ENCODE results near the gene CST3. TPM values are rescaled to one million over a fixed set of nuclear protein-coding genes. Genes with fewer than 3 reads are reported as not detected.

CST3 gene
- total RNA-seq, 1 experiment from 2014 or later, result 82.7 TPM

DNA sequence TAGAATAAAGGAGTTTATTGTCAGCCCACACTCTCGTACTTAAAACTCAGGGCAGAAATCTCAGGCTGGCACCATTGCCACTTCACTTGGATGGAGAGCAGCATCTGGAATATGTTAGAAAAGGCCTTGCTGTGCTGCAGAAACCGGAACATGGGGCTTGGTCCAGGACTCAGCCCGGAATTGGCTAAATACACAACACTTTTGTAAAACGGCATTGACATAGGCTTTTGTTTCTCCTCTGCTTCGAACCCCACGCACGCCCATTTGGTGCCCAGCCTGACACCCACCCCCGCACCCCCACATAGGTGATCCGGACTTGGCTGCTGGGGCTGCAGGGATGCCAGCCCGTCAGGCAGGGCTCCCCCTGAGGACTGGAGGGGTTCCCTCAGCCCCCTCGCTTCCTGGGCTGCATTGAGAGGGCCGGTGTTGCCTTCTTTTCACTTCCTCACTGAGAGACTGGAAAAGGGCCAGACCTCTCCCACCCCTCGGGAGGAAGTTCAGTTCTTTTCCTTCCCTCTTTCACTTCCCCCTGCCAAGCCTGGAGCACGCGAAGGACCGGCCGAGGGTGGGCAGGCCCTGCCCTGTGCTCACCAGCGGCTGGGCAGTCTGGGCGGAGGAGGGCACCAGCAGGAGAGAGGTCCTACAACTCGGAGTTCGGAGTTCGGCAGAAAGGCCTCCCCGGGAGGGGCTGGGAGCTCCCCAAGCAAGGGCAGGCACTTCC lies 17.9 kb upstream of the CST3 start:
- Histone ChIP-seq H3K4me3 (ENCODE audit: low read depth, low read length, poor library complexity, severe bottlenecking) (no peak overlapping the region), H3K36me3 (ENCODE audit: insufficient read depth, low read length, poor library complexity, severe bottlenecking) (no peaks in the 10 kb centered on the region), H3K4me1 (ENCODE audit: insufficient read depth, low read length, poor library complexity, severe bottlenecking) (no peaks in the 10 kb centered on the region), H3K27me3 (replicated peaks; ENCODE audit: insufficient read depth, low read depth, low read length, poor library complexity) (peaks cover 3% of the 10 kb centered on the region), H3K27ac (ENCODE audit: low read depth, low read length, poor library complexity, severe bottlenecking) (no peak overlapping the region), H3K9me3 (ENCODE audit: low read depth, low read length, poor library complexity, severe bottlenecking) (no peaks in the 10 kb centered on the region)
- TF ChIP-seq, protein P1, sequence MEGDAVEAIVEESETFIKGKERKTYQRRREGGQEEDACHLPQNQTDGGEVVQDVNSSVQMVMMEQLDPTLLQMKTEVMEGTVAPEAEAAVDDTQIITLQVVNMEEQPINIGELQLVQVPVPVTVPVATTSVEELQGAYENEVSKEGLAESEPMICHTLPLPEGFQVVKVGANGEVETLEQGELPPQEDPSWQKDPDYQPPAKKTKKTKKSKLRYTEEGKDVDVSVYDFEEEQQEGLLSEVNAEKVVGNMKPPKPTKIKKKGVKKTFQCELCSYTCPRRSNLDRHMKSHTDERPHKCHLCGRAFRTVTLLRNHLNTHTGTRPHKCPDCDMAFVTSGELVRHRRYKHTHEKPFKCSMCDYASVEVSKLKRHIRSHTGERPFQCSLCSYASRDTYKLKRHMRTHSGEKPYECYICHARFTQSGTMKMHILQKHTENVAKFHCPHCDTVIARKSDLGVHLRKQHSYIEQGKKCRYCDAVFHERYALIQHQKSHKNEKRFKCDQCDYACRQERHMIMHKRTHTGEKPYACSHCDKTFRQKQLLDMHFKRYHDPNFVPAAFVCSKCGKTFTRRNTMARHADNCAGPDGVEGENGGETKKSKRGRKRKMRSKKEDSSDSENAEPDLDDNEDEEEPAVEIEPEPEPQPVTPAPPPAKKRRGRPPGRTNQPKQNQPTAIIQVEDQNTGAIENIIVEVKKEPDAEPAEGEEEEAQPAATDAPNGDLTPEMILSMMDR (conservative IDR thresholded peaks at IDR 0.05; ENCODE audit: low read depth, low read length), result no peak
- TF ChIP-seq EZH2 (IDR thresholded peaks at IDR 0.05; ENCODE audit: borderline replicate concordance, low read depth, low read length, poor library complexity, severe bottlenecking), result no peak
- DNase-seq (ENCODE audit: low spot score), result no peak
- intact Hi-C loops (cut with micrococcal nuclease; ENCODE audit: unreplicated experiment), result no loop called here
- POLR2A ChIA-PET (ENCODE audit: low non-redundant PET), result no interaction called here
- CTCF ChIA-PET, result no interaction called here
- no TSS peak for BruUV-seq (replicated peaks)

DNA sequence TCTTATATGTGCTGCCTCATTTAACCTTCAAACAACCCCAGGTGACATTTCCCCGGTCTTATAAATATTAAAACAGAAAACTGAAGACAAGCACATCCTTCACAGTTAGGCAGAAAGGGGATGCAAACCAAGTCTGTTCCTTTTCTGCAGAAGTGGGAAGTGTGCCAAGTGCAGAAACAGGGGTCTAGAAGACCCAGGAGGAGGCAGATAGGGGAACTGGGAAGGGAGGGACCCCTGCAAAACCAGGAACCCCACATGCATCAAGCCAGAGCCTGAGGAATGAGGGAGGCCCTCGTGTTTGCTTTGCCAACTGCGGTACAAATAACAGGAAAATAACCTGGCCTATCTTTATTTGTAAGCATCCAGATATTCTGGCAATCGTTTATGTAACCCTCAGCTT lies 17.0 kb upstream of the CST3 start:
- H3K27me3 ChIP-seq (replicated peaks; ENCODE audit: insufficient read depth, low read depth, low read length, poor library complexity), result peaks cover 3% of the 10 kb centered on the region
- no peaks in the 10 kb centered on the region for H3K9me3 ChIP-seq (ENCODE audit: low read depth, low read length, poor library complexity, severe bottlenecking)
- intact Hi-C loops (cut with micrococcal nuclease; ENCODE audit: unreplicated experiment), result no loop called here
- ChIA-PET POLR2A (ENCODE audit: low non-redundant PET) (interaction anchor here (0.9 kb wide), 1 partner anchor 19 kb away, joined by 3 read pairs; no protein-coding TSS in a partner anchor), CTCF (no interaction called here)
- no peaks in the 10 kb centered on the region for H3K36me3 ChIP-seq (ENCODE audit: insufficient read depth, low read length, poor library complexity, severe bottlenecking)
- DNase-seq (ENCODE audit: low spot score), result no peak
- no peak overlapping the region for H3K4me3 ChIP-seq (ENCODE audit: low read depth, low read length, poor library complexity, severe bottlenecking)
- no peak overlapping the region for H3K27ac ChIP-seq (ENCODE audit: low read depth, low read length, poor library complexity, severe bottlenecking)
- BruUV-seq (replicated peaks), result no TSS peak
- TF ChIP-seq EZH2 (IDR thresholded peaks at IDR 0.05; ENCODE audit: borderline replicate concordance, low read depth, low read length, poor library complexity, severe bottlenecking), result no peak
- TF ChIP-seq, protein P1 (conservative IDR thresholded peaks at IDR 0.05; ENCODE audit: low read depth, low read length), result no peak
- no peaks in the 10 kb centered on the region for H3K4me1 ChIP-seq (ENCODE audit: insufficient read depth, low read length, poor library complexity, severe bottlenecking)

DNA sequence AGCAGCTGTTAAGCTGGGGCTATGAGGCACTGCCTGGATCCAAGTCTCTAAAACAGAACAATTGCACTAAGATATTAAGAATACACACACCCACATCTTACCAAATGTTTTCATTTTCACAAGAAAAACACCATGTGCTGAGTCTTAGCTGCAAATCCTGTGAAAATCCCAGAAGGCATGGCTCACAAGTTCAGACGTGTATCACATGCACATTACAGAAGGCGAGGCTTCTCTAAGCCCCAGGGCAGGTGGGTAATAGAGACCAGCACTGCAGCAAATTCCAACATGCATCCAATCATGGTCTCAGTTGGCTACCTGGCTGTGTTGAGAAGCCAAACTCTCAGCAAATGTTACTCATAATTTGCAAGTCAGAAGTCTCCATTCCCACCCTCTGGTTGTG lies 16.2 kb upstream of the CST3 start:
- H3K4me3 ChIP-seq (ENCODE audit: low read depth, low read length, poor library complexity, severe bottlenecking), result no peak overlapping the region
- BruUV-seq (replicated peaks), result no TSS peak
- DNase-seq (ENCODE audit: low spot score), result no peak
- POLR2A ChIA-PET (ENCODE audit: low non-redundant PET), result interaction anchor here (0.9 kb wide), 1 partner anchor 18 kb away, joined by 3 read pairs; no protein-coding TSS in a partner anchor
- intact Hi-C loops (cut with micrococcal nuclease; ENCODE audit: unreplicated experiment), result no loop called here
- no peaks in the 10 kb centered on the region for H3K36me3 ChIP-seq (ENCODE audit: insufficient read depth, low read length, poor library complexity, severe bottlenecking)
- no peak overlapping the region for H3K27ac ChIP-seq (ENCODE audit: low read depth, low read length, poor library complexity, severe bottlenecking)
- H3K27me3 ChIP-seq (replicated peaks; ENCODE audit: insufficient read depth, low read depth, low read length, poor library complexity), result peaks cover 3% of the 10 kb centered on the region
- TF ChIP-seq, protein P1 (conservative IDR thresholded peaks at IDR 0.05; ENCODE audit: low read depth, low read length), result no peak
- no peak for TF ChIP-seq EZH2 (IDR thresholded peaks at IDR 0.05; ENCODE audit: borderline replicate concordance, low read depth, low read length, poor library complexity, severe bottlenecking)
- H3K9me3 ChIP-seq (ENCODE audit: low read depth, low read length, poor library complexity, severe bottlenecking), result no peaks in the 10 kb centered on the region
- CTCF ChIA-PET, result no interaction called here
- no peaks in the 10 kb centered on the region for H3K4me1 ChIP-seq (ENCODE audit: insufficient read depth, low read length, poor library complexity, severe bottlenecking)
